HUES6 (cell line): ENCODE results near the gene MGMT.

Source experiments
- H3K27ac ChIP-seq: 2 replicates; pipeline ENCODE4 v1.7.0; 2013; ENCODE audit warnings: low read depth, mild to moderate bottlenecking, low read length, inconsistent platforms
- H3K27me3 ChIP-seq: 2 replicates; pipeline ENCODE4 v1.6.1; 2013; ENCODE audit warnings: low read length; ENCODE audit not compliant: control insufficient read depth, insufficient read depth
- H3K36me3 ChIP-seq: 2 replicates; pipeline ENCODE4 v1.6.1; 2013; ENCODE audit warnings: low read length; ENCODE audit not compliant: control insufficient read depth, insufficient read depth
- H3K4me1 ChIP-seq: 2 replicates; pipeline ENCODE4 v1.6.1; 2013; ENCODE audit warnings: low read length; ENCODE audit not compliant: control insufficient read depth, insufficient read depth
- H3K4me3 ChIP-seq: 2 replicates; pipeline ENCODE4 v1.5.1; 2013; ENCODE audit warnings: low read depth, low read length
- H3K9ac ChIP-seq: one replicate; pipeline ENCODE4 v1.6.1; 2013; ENCODE audit warnings: mild to moderate bottlenecking, low read length
- H3K9me3 ChIP-seq: 2 replicates; pipeline ENCODE4 v1.6.1; 2013; ENCODE audit warnings: low read depth, low read length; ENCODE audit not compliant: control insufficient read depth, insufficient read depth

Gene MGMT

GRCh38 chr10:129495698-129496097 lies 28.7 kb downstream of the MGMT start:
- Histone ChIP-seq H3K4me1 (peaks cover 7% of the 10 kb centered on the region), H3K9me3 (peaks cover 38% of the 10 kb centered on the region)

DNA sequence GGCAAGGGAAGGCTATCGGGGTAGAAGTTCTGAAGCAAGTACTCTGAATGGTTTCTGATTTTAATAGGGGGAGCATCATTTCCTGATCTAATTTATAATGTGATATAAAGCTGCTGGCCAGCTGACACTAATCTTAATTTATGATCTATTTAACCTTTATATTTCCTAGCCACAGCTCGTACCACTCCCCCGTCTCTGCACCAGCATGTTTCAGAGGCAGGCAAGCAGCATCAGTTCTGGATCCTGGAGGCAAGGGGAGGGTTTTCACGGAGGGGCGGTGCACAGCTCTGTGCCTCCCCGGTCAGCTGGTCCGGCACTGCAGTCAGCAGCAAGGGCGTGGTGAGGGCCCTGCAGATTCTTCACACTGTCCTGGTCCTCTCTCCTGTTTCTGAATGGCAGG lies 30.0 kb downstream of the MGMT start:
- Histone ChIP-seq H3K27me3 (no peaks in the 10 kb centered on the region), H3K9me3 (peaks cover 26% of the 10 kb centered on the region), H3K36me3 (no peaks in the 10 kb centered on the region), H3K9ac (no peak overlapping the region), H3K27ac (no peak overlapping the region), H3K4me1 (peaks cover 7% of the 10 kb centered on the region), H3K4me3 (no peak overlapping the region)

More at GRCh38 chr10:129495698-129496097, 28.7 kb downstream of the MGMT start:
- Histone ChIP-seq H3K27ac (no peak overlapping the region), H3K4me3 (no peak overlapping the region), H3K27me3 (no peaks in the 10 kb centered on the region), H3K36me3 (no peaks in the 10 kb centered on the region), H3K9ac (no peak overlapping the region)

- H3K27me3 ChIP-seq, result no peaks in the 10 kb centered on the region
- H3K9me3 ChIP-seq, result peaks cover 14% of the 10 kb centered on the region
- peaks cover 7% of the 10 kb centered on the region for H3K4me1 ChIP-seq
- H3K27ac ChIP-seq, result no peak overlapping the region
- no peak overlapping the region for H3K9ac ChIP-seq
- no peaks in the 10 kb centered on the region for H3K36me3 ChIP-seq
- H3K4me3 ChIP-seq, result no peak overlapping the region
Observed at GRCh38 chr10:129498680-129499079, 31.6 kb downstream of the MGMT start.

- Histone ChIP-seq H3K4me1 (no peaks in the 10 kb centered on the region), H3K9ac (no peak overlapping the region), H3K27ac (no peak overlapping the region), H3K27me3 (no peaks in the 10 kb centered on the region), H3K36me3 (no peaks in the 10 kb centered on the region), H3K4me3 (no peak overlapping the region), H3K9me3 (peaks cover 14% of the 10 kb centered on the region)
Observed at GRCh38 chr10:129500617-129501339, 33.7 kb downstream of the MGMT start.

DNA sequence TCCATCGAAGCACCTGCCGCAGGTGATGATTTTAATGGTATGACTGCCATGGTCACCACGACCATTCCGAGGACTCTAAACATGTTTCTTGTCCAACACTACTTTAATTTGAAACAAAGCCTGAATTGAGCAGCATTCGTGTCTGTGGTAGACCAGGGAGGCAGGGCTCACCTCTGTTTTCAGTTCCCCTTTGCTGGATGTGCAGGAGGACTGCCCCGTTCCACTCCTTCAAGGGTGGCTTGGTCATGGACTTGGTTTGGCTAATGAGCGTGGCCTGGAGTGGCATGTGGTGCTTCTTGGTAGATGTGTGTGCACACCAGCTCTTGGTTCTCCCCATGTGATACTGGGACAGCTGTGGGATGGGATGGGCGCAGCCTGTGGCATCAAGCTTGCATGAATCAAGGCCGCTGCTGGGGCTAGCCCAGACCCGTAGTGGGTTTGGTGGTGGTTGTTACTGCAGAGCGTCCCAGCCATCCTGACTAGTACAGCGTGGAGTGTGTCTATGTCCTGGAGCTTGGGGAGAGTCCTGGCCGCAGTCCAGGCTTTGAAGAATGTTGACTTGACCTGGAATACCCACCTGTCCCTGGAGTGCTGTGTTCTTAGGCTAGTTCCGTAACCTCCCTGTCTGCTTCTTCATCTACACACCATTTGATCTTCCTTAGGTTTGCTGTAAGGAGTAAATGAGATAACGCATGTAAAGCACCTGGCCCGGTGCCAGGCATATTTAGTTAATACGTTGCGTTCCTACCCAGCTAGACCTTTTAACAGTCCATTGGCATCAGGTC lies 34.8 kb downstream of the MGMT start:
- no peak overlapping the region for H3K27ac ChIP-seq
- no peaks in the 10 kb centered on the region for H3K27me3 ChIP-seq
- no peak overlapping the region for H3K9ac ChIP-seq
- peaks cover 19% of the 10 kb centered on the region for H3K9me3 ChIP-seq
- no peak overlapping the region for H3K4me3 ChIP-seq
- no peaks in the 10 kb centered on the region for H3K4me1 ChIP-seq
- H3K36me3 ChIP-seq, result no peaks in the 10 kb centered on the region

DNA sequence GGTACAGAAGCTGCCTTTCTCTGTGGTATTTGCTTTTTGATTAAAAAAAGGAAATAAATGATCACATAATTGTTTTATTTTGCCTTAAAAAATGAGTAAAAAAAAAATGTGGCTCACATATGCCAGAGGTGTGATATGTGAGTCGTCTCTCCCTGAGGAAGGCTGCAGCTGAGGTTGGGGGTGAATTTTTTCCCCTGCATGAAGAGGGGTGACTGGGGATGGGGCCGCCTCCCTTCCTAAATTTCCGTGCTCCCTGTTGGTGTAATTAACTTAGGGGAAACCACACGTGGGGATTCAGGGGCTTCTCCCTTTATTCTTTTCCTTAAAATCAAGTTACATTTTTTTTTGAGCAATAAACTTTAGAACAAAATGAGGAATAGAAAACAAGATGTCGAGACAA lies 35.4 kb downstream of the MGMT start:
- Histone ChIP-seq H3K36me3 (no peaks in the 10 kb centered on the region), H3K9me3 (peaks cover 24% of the 10 kb centered on the region), H3K4me1 (no peaks in the 10 kb centered on the region), H3K27ac (no peak overlapping the region), H3K4me3 (no peak overlapping the region), H3K27me3 (no peaks in the 10 kb centered on the region), H3K9ac (no peak overlapping the region)

DNA sequence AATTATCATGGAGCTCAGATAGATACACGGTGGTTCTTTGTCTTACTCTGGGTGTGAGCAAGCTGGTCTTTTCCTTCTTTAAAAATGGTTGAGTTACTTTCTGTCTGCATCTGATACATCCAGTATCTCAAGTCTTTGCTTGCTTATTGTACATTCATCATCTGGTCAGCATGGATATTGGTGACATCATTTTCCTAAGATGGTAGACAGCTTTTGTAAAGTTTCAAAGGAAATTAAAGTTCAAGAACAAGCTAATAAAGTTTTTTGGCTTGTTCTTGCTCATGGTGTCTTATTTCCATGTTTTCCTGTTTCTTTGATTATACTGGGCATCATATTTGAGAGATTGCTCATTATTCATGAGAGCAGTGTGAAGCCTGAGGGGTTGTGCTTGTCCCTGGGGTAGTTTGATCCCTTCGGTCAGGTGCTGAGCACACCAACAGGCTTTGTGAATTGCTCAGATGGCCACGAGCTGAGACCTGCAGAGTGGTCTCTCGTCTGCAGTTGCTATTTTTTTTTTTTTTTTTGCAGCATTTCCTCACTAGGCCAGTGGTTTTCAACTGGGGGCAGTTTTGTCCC lies 38.5 kb downstream of the MGMT start:
- Histone ChIP-seq H3K4me3 (no peak overlapping the region), H3K9ac (no peak overlapping the region), H3K27me3 (no peaks in the 10 kb centered on the region), H3K4me1 (no peaks in the 10 kb centered on the region), H3K27ac (no peak overlapping the region), H3K9me3 (peaks cover 17% of the 10 kb centered on the region; the same call in 1 of the 2 replicates), H3K36me3 (no peaks in the 10 kb centered on the region)

DNA sequence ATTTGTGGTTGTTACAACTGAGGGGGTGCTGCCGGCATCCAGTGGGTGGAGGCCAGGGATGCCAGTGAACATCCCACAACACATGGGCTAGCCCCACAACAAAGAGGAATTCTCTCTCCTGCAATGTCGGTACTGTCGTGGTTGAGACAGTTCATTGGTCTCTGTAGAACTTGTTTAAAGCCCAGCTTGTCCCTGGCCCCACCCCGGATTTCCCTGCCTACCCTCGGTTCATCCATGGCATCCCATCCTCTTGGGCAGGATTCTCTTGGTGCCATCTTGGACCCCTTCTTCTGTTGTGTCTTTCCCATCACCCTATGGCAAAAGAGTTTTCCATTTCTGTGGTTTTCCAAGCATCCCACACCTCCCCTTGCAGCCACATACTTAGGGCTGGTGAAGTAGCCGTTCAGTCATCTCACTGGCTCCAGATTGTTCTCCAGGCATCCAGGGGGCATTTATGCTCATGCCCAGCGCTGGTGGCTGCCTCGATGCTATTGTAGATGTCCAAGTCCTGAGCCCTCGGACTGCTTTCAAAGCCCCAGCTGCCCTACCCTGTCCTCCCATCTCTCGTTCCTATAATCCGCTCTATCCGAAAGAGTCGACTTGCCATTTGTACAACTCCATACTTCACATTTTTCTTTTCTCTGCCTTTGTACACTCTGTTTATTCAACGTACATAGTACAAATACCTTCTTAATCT lies 39.2 kb downstream of the MGMT start:
- Histone ChIP-seq H3K27me3 (no peaks in the 10 kb centered on the region), H3K4me1 (no peaks in the 10 kb centered on the region), H3K36me3 (no peaks in the 10 kb centered on the region), H3K9ac (no peak overlapping the region), H3K4me3 (no peak overlapping the region), H3K9me3 (peaks cover 17% of the 10 kb centered on the region; the same call in 1 of the 2 replicates), H3K27ac (no peak overlapping the region)

DNA sequence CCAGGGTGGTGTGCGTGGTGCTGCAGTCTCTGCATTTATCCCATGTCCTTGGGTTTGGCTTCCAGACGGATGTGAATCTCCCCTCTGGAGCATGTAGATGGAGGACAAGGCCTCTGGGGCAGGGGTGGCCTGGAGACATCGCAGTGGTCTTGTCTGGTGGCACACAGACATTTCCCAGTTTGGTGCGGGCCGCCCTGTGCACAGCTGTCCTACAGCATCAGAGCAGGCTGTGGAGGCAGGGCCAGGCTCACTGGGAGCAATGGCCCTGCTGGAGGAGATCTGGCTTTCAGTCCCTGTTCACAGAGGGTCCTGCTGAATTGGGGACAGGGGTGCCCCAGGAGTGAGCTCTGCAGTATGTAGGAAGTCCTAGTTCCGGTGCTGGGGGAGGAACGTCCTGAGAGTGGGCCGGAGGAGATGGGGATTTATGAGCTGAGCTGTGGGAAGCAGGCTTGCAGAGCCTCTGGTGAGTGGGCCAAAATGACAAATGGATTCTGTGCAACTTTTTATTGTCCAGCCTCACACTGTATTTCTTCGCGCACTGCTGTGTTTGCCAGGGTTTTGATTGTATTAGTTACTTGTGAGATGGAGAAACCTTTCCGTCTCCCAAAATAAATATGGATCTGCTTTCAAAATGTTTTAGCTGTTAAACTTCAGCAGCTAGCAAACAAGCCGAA lies 40.3 kb downstream of the MGMT start:
- Histone ChIP-seq H3K36me3 (no peaks in the 10 kb centered on the region), H3K4me3 (no peak overlapping the region)

DNA sequence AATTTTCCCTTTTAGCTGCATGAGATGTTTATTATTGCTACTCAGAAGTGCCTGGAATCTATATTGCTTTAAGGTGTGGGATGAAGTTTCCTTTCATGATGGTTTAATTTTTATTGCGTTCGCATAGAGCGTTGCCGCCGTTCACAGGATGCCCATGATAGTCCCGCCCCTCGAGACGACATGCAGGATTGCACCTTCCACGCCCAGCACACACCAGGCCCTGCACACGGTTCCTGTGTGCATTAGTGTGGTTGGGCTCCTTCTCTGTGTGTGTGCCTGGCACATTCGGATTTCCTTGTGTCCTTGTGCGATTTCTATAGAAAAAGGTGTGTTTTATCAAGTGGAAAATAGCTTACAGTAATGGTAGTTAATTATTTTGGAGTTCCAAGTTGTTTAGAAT lies 42.1 kb downstream of the MGMT start:
- Histone ChIP-seq H3K4me3 (no peak overlapping the region), H3K9me3 (peaks cover 17% of the 10 kb centered on the region; the same call in 1 of the 2 replicates), H3K4me1 (peaks cover 7% of the 10 kb centered on the region)

More for the DNA sequence above, 40.3 kb downstream of the MGMT start:
- peaks cover 17% of the 10 kb centered on the region; the same call in 1 of the 2 replicates for H3K9me3 ChIP-seq
- H3K27ac ChIP-seq, result no peak overlapping the region
- no peaks in the 10 kb centered on the region for H3K27me3 ChIP-seq
- H3K9ac ChIP-seq, result no peak overlapping the region
- no peaks in the 10 kb centered on the region for H3K4me1 ChIP-seq

More for the DNA sequence above, 42.1 kb downstream of the MGMT start:
- H3K27ac ChIP-seq, result no peak overlapping the region
- no peak overlapping the region for H3K9ac ChIP-seq
- no peaks in the 10 kb centered on the region for H3K36me3 ChIP-seq
- no peaks in the 10 kb centered on the region for H3K27me3 ChIP-seq
